ENCODE results near the gene PADI4. TPM values are rescaled to one million over a fixed set of nuclear protein-coding genes. Genes with fewer than 3 reads are reported as not detected.
"Not testable (repeated sequence)": the region's sequence is repeated elsewhere in the genome, so short reads cannot be mapped to it uniquely, and the experiment has no call there.

The PADI4 gene
- total and polyA plus RNA-seq, 7 donors: 0.52 to 0.58 (median 0.54) TPM; not detected in 4

GRCh38 chr1:17338706-17339493 lies 30.9 kb downstream of the PADI4 start:
- no peak overlapping the region for H3K4me3 ChIP-seq
- H3K9me3 ChIP-seq: no peaks in the 10 kb centered on the region
- no peaks in the 10 kb centered on the region for H3K4me1 ChIP-seq
- H3K27me3 ChIP-seq (ENCODE audit: insufficient read depth in 3 of 3, low read length in 2 of 3): peaks cover 0 to 11% (median 2%) of the 10 kb centered on the region in 3 donors
- ATAC-seq (no peak), DNase-seq (no peak)
- no peak overlapping the region for H3K27ac ChIP-seq
- no peaks in the 10 kb centered on the region for H3K36me3 ChIP-seq (ENCODE audit: insufficient read depth in 1 of 2, low read depth in 1 of 2)
- no peak for TF ChIP-seq CTCF (IDR thresholded peaks at IDR 0.05)
- intact Hi-C loops (cut with DNase I): loop anchor here in 1 of 2 donors (5.0 kb wide), 1 partner anchor 217 kb away; no protein-coding TSS in a partner anchor
- WGBS, 3 donors: 52 to 57% (median 53%) methylated on average over 15 of the region's 15 CpGs

- H3K27me3 ChIP-seq (ENCODE audit: insufficient read depth in 3 of 3, low read length in 2 of 3): peaks cover 0 to 11% (median 2%) of the 10 kb centered on the region in 3 donors
- H3K36me3 ChIP-seq (ENCODE audit: insufficient read depth in 1 of 2, low read depth in 1 of 2): no peaks in the 10 kb centered on the region
- H3K9me3 ChIP-seq: no peaks in the 10 kb centered on the region
- no peak overlapping the region for H3K4me3 ChIP-seq
- no peak overlapping the region for H3K27ac ChIP-seq
- intact Hi-C loops (cut with DNase I): loop anchor here in 1 of 2 donors (5.0 kb wide), 1 partner anchor 217 kb away; no protein-coding TSS in a partner anchor
- DNase-seq (no peak), ATAC-seq (no peak)
- no peaks in the 10 kb centered on the region for H3K4me1 ChIP-seq
- 68 to 77% (median 74%) methylated on average over 7 of the region's 7 CpGs for WGBS, 3 donors
- no peak for TF ChIP-seq CTCF (IDR thresholded peaks at IDR 0.05)
Observed at GRCh38 chr1:17339521-17339920, 31.5 kb downstream of the PADI4 start.

GRCh38 chr1:17340358-17340757 lies 32.4 kb downstream of the PADI4 start:
- no peak overlapping the region for H3K4me3 ChIP-seq
- ATAC-seq (no peak), DNase-seq (no peak)
- no peaks in the 10 kb centered on the region for H3K36me3 ChIP-seq (ENCODE audit: insufficient read depth in 1 of 2, low read depth in 1 of 2)
- TF ChIP-seq CTCF (IDR thresholded peaks at IDR 0.05): no peak
- H3K4me1 ChIP-seq: no peaks in the 10 kb centered on the region
- peaks cover 0 to 11% (median 2%) of the 10 kb centered on the region in 3 donors for H3K27me3 ChIP-seq (ENCODE audit: insufficient read depth in 3 of 3, low read length in 2 of 3)
- 72 to 77% (median 76%) methylated on average over 8 of the region's 8 CpGs for WGBS, 3 donors
- H3K9me3 ChIP-seq: no peaks in the 10 kb centered on the region
- H3K27ac ChIP-seq: no peak overlapping the region
- intact Hi-C loops (cut with DNase I): no loop called here

- H3K36me3 ChIP-seq (ENCODE audit: insufficient read depth in 1 of 2, low read depth in 1 of 2): no peaks in the 10 kb centered on the region
- DNase-seq (no peak), ATAC-seq (no peak)
- H3K27me3 ChIP-seq (ENCODE audit: insufficient read depth in 3 of 3, low read length in 2 of 3): peaks cover 0 to 25% (median 3%) of the 10 kb centered on the region in 3 donors
- no peak for TF ChIP-seq CTCF (IDR thresholded peaks at IDR 0.05)
- no peak overlapping the region for H3K27ac ChIP-seq
- intact Hi-C loops (cut with DNase I): no loop called here
- no peak overlapping the region for H3K4me3 ChIP-seq
- no peaks in the 10 kb centered on the region for H3K4me1 ChIP-seq
- no peaks in the 10 kb centered on the region for H3K9me3 ChIP-seq
- 70 to 72% (median 72%) methylated on average over 12 to 17 of the region's 17 CpGs for WGBS, 3 donors
Observed at GRCh38 chr1:17342014-17342441, 34.0 kb downstream of the PADI4 start.

GRCh38 chr1:17345506-17345905 lies 37.5 kb downstream of the PADI4 start:
- not testable (repeated sequence) for ATAC-seq, DNase-seq
- H3K27me3 ChIP-seq (ENCODE audit: insufficient read depth in 3 of 3, low read length in 2 of 3): peaks cover 0 to 25% (median 3%) of the 10 kb centered on the region in 3 donors

More at GRCh38 chr1:17345506-17345905, 37.5 kb downstream of the PADI4 start:
- H3K4me1 ChIP-seq; H3K27ac ChIP-seq; intact Hi-C loops (cut with DNase I); H3K9me3 ChIP-seq; H3K4me3 ChIP-seq; H3K36me3 ChIP-seq (ENCODE audit: insufficient read depth in 1 of 2, low read depth in 1 of 2): not testable (repeated sequence)
- 90 to 92% (median 90%) methylated on average over 5 of the region's 5 CpGs for WGBS, 3 donors
